GM23248 (cell line): ENCODE measurements around the gene MOB2.

Source experiments
- EZH2 ChIP-seq: fragments of 200-600 bp; sonication (generic); IDR thresholded peaks from 2 replicates; pipeline ENCODE4 v1.6.1; 2018; ENCODE audit warnings: antibody characterized with exemption, mild to moderate bottlenecking; ENCODE audit not compliant: insufficient read depth, poor library complexity, severe bottlenecking
- EZH2phosphoT487 ChIP-seq: fragments of 200-600 bp; sonication (generic); IDR thresholded peaks from 2 replicates; pipeline ENCODE4 v1.6.1; 2018; ENCODE audit warnings: antibody characterized with exemption, moderate library complexity, mild to moderate bottlenecking, low read depth; ENCODE audit not compliant: insufficient read depth

DNA sequence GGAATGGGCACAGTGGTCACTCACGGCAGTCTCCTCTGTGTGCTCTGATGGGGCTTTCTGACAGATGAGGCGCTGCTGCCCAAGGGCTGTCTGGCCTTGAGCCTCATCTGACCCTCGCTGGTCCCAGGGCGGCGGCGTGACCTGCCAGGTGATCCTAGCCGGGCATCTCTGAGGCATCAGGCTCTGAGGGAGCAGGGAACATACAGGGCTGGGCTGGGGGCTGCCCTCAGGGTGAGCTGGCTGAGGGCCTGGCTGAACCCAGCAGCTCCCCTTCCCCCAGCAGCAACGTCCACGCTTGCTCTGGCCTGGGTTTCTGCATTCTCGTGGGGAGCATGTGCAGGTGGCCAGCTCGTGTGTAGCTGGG, 47.6 kb downstream of the MOB2 start:
- no peak for TF ChIP-seq EZH2
- no peak for TF ChIP-seq EZH2phosphoT487
